ENCODE results near the gene OVOL2. TPM values are rescaled to one million over a fixed set of nuclear protein-coding genes. Genes with fewer than 3 reads are reported as not detected.
"Not testable (repeated sequence)": the region's sequence is repeated elsewhere in the genome, so short reads cannot be mapped to it uniquely, and the experiment has no call there.

The OVOL2 gene
- 1 to 10 TPM; 5.8 to 8.3 TPM for total RNA-seq
- 10 to 100 TPM in 1 of 6 donors, 1 to 10 TPM in 5; 6.8 to 10.5 (median 7.9) TPM for polyA plus RNA-seq (ENCODE audit: insufficient read length in 6 of 6)
- long read RNA-seq, donor 1, partial matches to known transcripts: 0 of 4 reads
- long read RNA-seq, donor 1, other reads (novel, unspliced or antisense): 0 of 4 reads
- long read RNA-seq, donor 2, transcript OVOL2-201 (4 exons, 1,555 nt): major isoform, 7 of 7 reads
- long read RNA-seq, donor 2, partial matches to known transcripts: 0 of 7 reads
- long read RNA-seq, donor 2, other reads (novel, unspliced or antisense): 0 of 7 reads
- long read RNA-seq, donor 3, partial matches to known transcripts: 11 of 16 reads
- long read RNA-seq, donor 3, other reads (novel, unspliced or antisense): 0 of 16 reads
- long read RNA-seq, donor 4, partial matches to known transcripts: 1 of 2 reads
- long read RNA-seq, donor 4, other reads (novel, unspliced or antisense): 1 of 2 reads
- long read RNA-seq, donor 5, partial matches to known transcripts: 47 of 49 reads
- long read RNA-seq, donor 5, other reads (novel, unspliced or antisense): 0 of 49 reads
- long read RNA-seq, donor 6, partial matches to known transcripts: 0 of 3 reads
- long read RNA-seq, donor 6, other reads (novel, unspliced or antisense): 0 of 3 reads
- long read RNA-seq, donor 7, partial matches to known transcripts: 0 of 2 reads
- long read RNA-seq, donor 7, other reads (novel, unspliced or antisense): 0 of 2 reads
- long read RNA-seq, donor 8, transcript OVOL2-201 (4 exons, 1,555 nt): major isoform, 5 of 5 reads
- long read RNA-seq, donor 8, partial matches to known transcripts: 0 of 5 reads
- long read RNA-seq, donor 8, other reads (novel, unspliced or antisense): 0 of 5 reads
- long read RNA-seq, donor 9: 0 reads
- long read RNA-seq, donor 10, partial matches to known transcripts: 3 of 4 reads
- long read RNA-seq, donor 10, other reads (novel, unspliced or antisense): 1 of 4 reads
- long read RNA-seq, donor 11: 0 reads
- long read RNA-seq, donor 12: 0 reads

DNA sequence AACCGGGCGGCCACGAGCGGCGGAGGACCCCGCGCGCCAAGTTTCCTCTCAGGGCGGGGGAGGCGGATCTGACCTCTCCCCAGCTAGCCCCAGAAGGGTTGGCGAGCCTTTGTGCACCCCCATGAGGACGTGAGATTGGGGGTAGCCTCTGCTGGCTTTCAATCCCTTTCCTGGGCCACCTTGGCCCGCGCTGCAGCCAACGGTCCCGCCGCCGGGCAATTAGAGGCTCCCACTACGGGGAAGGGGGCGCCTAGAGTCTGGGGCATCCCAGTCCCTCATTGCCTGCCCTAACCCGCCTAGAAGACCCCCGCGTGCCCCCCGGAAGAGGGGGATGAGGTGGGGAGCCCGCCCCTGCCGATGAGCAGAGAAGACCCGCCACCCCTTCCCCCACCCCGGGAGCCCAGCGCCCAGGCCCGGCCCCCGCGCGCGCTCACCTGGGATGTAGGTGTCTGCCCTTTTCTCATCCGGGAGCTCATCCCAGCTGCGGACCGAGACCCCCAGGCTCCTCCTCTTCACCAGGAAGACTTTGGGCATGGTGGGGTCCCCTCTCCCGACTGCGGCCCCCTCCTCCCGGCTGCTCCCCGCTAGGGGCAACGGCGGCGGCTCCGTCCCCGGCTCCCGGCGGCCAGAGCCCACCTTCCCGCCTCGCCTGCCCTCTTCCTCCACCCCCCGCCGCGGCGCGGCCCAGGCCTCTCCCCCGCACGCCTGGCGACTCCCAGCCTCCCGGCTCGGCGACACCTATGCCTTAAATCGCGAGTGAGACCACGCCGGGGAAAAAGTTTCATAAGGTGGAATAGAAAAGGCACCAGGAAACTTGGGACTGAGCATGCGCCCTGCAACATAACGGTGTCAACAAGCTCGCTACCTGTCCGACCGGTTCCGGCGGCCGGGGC is at the start of gene OVOL2:
Gene OVOL2 (minus strand): TSS at position 816 of the 893 bp plus-strand sequence. CDS start 282 bp downstream, at position 534.
- peaks cover 64 to 97% of the 10 kb centered on the region in 2 donors for H3K27me3 ChIP-seq

DNA sequence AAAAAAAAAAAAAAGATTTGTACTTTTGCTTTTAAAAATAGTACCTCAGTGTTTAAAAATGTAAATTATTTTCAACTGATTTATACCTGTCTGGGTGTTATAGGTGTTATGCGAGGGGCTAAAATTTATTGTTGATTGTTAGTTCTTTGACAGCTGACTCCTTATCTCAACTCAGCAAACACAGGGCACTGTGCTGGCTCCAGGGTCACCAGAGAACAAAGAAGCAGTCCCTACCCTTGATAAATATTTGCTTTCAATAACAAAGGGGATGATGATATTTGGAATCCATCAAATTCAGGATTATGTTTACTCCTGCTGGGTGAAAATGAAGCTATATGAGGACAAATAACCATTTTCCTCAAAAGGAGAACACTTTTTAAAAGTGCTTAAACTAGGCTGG is 45.8 kb upstream of the OVOL2 start:
- Histone ChIP-seq H3K36me3 (no peaks in the 10 kb centered on the region), H3K4me1 (no peaks in the 10 kb centered on the region), H3K9me3 (peaks cover 0 to 4% of the 10 kb centered on the region in 2 donors), H3K27me3 (no peaks in the 10 kb centered on the region), H3K4me3 (no peak overlapping the region), H3K27ac (no peak overlapping the region)
- TF ChIP-seq, protein P1, sequence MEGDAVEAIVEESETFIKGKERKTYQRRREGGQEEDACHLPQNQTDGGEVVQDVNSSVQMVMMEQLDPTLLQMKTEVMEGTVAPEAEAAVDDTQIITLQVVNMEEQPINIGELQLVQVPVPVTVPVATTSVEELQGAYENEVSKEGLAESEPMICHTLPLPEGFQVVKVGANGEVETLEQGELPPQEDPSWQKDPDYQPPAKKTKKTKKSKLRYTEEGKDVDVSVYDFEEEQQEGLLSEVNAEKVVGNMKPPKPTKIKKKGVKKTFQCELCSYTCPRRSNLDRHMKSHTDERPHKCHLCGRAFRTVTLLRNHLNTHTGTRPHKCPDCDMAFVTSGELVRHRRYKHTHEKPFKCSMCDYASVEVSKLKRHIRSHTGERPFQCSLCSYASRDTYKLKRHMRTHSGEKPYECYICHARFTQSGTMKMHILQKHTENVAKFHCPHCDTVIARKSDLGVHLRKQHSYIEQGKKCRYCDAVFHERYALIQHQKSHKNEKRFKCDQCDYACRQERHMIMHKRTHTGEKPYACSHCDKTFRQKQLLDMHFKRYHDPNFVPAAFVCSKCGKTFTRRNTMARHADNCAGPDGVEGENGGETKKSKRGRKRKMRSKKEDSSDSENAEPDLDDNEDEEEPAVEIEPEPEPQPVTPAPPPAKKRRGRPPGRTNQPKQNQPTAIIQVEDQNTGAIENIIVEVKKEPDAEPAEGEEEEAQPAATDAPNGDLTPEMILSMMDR (IDR thresholded peaks at IDR 0.05): no peak
- DNase-seq: no peak
- intact Hi-C loops (cut with DNase I): no loop called here
- ATAC-seq: no peak

More for the DNA sequence above, at the start of gene OVOL2:
- peak within 1 kb of the TSS; percentile 63 to 65 for H3K27ac ChIP-seq
- ATAC-seq (peak; percentile 75), DNase-seq (peak; percentile 46 to 89 (median 82))
- H3K4me1 ChIP-seq: peaks cover 6 to 32% of the 10 kb centered on the region in 2 donors
- no peaks in the 10 kb centered on the region for H3K36me3 ChIP-seq
- peak within 1 kb of the TSS; percentile 31 to 44 for H3K4me3 ChIP-seq
- TF ChIP-seq, protein P1 (IDR thresholded peaks at IDR 0.05): no peak
- no peaks in the 10 kb centered on the region for H3K9me3 ChIP-seq
- intact Hi-C loops (cut with DNase I): no loop called here

DNA sequence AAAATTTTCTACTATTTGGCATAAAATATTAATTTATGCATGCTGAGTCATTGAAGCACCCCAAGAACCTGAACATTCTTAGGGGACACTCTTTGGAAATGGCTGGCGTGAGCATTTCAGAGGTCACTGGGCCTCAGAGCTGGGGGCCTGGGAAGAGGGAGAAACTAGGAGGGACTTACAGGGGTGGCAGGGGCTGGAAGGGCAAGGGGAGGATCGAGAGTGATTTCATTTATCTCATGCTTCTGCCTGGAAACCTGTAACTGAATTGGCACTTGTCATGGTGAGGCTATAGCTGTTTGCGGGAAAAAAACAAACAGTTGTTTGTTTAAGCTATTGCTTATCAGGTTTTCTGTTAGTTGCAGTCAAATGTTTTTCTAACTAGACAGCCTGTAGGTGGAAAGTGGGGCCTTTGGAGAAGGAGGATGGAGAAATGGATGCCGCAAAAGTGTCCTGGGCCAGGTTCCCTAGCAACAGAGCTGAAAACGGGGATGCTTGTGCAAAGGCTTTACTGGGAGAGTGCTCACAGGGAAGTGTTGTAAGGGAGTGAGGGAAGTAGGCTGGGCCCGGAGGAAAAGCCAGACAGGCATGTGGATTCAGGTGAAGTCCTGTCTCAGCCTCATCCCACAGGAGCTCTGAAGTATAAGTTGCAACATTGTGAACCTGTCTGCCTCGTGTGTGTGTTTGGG is 43.6 kb upstream of the OVOL2 start:
- intact Hi-C loops (cut with DNase I): no loop called here
- Histone ChIP-seq H3K27me3 (no peaks in the 10 kb centered on the region), H3K4me1 (no peaks in the 10 kb centered on the region), H3K27ac (no peak overlapping the region), H3K9me3 (no peaks in the 10 kb centered on the region), H3K4me3 (no peak overlapping the region), H3K36me3 (no peaks in the 10 kb centered on the region)
- TF ChIP-seq, protein P1 (IDR thresholded peaks at IDR 0.05): no peak
- no peak for ATAC-seq
- DNase-seq: no peak

DNA sequence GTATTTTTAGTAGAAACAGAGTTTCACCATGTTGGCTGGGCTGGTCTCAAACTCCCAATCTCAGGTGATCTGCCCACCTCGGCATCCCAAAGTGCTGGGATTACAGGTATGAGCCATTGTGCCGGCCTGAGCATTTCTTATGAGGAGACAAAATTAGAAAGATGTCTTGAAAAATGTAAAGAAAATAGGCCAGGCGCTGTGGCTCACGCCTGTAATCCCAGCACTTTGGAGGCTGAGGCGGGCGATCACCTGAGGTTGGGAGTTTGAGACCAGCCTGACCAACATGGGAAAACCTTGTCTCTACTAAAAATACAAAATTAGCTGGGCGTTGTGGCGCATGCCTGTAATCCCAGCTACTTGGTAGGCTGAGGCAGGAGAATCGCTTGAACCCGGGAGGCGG is 42.9 kb upstream of the OVOL2 start:
- not testable (repeated sequence) for H3K4me1 ChIP-seq

More for the DNA sequence above, 42.9 kb upstream of the OVOL2 start:
- DNase-seq; H3K27ac ChIP-seq; intact Hi-C loops (cut with DNase I); ATAC-seq; H3K9me3 ChIP-seq; H3K36me3 ChIP-seq; H3K27me3 ChIP-seq; H3K4me3 ChIP-seq: not testable (repeated sequence)
